Measurements from ENCODE around the gene SLIT3. TPM values are rescaled to one million over a fixed set of nuclear protein-coding genes. Genes with fewer than 3 reads are reported as not detected.

SLIT3 gene
- total and polyA plus RNA-seq, 4 donors = 4.6 to 48.5 (median 19.8) TPM

DNA sequence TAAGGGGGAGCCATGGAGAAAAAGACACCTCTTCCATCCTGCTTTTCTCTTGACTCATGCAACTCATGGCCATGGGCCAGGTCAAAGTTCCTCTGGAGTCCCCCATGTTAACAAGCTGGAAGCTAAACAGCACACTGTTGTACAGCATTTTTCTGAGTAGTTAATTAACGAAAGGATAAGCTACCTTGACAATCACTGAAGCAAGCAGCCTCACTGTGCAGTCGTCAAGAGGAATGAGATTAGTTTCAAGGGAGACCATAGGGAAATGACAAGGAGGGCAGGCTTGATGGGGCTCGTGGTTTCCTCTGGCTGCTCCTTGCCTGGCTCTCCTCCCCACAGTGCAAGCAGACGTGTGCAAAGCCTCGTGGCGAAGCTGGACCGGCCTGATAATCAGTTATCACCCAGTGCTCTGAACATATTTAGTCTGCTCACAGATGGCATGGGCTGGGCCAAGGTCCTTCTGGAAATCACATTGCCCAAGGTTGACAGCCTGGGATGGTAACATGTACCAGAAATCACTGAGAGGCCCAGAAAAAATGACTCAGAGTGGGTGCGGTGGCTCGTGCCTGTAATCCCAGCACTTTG lies 209.5 kb downstream of the SLIT3 start:
- Histone ChIP-seq H3K36me3 (ENCODE audit: control insufficient read depth in 4 of 4, insufficient read depth in 4 of 4, low read length in 4 of 4) (peaks cover 0 to 5% (median 0%) of the 10 kb centered on the region in 4 donors), H3K9ac (ENCODE audit: insufficient read depth in 1 of 2, low read length in 2 of 2) (no peak overlapping the region), H3K27ac (ENCODE audit: low read depth in 1 of 2, low read length in 1 of 2) (no peak overlapping the region), H3K27me3 (ENCODE audit: control insufficient read depth in 3 of 3, insufficient read depth in 3 of 3, low read length in 2 of 3) (no peaks in the 10 kb centered on the region), H3K4me1 (ENCODE audit: control insufficient read depth in 5 of 5, insufficient read depth in 5 of 5, low read length in 5 of 5) (no peaks in the 10 kb centered on the region), H3K9me3 (ENCODE audit: control insufficient read depth in 4 of 4, insufficient read depth in 3 of 4, low read length in 3 of 4) (peaks cover 0 to 13% (median 0%) of the 10 kb centered on the region in 4 donors), H3K4me3 (no peak overlapping the region)
- no peak for DNase-seq
- WGBS, 2 donors = 88% methylated on average over 9 of the region's 9 CpGs
- TF ChIP-seq, protein P1, sequence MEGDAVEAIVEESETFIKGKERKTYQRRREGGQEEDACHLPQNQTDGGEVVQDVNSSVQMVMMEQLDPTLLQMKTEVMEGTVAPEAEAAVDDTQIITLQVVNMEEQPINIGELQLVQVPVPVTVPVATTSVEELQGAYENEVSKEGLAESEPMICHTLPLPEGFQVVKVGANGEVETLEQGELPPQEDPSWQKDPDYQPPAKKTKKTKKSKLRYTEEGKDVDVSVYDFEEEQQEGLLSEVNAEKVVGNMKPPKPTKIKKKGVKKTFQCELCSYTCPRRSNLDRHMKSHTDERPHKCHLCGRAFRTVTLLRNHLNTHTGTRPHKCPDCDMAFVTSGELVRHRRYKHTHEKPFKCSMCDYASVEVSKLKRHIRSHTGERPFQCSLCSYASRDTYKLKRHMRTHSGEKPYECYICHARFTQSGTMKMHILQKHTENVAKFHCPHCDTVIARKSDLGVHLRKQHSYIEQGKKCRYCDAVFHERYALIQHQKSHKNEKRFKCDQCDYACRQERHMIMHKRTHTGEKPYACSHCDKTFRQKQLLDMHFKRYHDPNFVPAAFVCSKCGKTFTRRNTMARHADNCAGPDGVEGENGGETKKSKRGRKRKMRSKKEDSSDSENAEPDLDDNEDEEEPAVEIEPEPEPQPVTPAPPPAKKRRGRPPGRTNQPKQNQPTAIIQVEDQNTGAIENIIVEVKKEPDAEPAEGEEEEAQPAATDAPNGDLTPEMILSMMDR (IDR thresholded peaks at IDR 0.05; ENCODE audit: control extremely low read depth, extremely low read depth) = no peak
- ATAC-seq (ENCODE audit: insufficient read depth, low FRiP score) = no peak

DNA sequence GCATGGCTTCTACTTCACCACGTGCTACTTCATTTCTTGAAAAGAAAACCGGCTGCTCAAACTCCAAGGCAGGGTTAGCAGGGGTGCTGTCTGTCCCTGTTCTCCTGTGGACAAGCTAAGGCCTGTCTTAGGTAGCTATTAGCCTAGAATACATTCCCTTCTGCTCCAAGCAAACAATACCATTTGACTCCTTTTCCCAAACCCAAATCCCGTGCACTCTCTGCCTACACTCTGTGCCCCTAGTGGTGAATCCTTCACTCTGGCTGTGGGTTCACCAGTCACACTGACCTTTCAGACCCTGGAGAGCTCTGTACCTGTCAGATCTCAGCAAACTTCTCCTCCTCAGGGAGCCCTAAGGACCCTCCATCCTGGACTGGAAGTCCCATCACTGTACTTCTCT lies 211.6 kb downstream of the SLIT3 start:
- TF ChIP-seq, protein P1 (IDR thresholded peaks at IDR 0.05; ENCODE audit: control extremely low read depth, extremely low read depth) = no peak

DNA sequence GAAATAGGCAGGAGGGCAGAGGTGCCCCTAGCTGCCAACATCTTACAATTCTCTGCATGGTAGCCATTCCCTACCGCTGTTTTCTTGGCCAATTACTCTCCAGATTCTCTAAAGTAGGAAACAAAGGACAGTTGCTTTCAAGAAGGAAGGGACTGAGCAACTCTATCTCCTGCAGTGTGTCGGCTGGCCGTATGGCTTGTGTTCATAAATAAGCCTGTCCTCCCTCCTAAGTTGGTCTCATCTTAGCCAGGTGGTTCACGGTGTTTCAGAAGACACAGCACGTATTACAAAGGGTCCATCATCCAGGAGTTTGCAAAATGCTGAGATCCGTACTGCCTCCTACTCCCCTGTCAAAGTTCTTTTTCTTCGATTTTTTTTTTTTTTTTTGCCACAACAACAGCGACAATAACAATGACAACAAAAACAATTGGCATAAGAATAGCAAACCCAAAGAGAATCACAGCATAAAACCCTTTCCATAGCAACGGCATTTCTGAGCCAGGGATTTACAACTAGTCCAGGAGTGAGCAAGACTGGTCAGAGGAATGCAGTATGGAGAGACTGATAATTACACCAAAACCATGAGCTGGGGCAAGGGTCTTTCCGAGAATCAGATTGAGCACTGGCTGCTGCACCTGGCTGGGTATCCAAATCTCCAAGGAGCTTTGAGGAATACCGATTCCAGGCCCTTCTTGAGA lies 212.8 kb downstream of the SLIT3 start:
- ATAC-seq (ENCODE audit: insufficient read depth, low FRiP score) (no peak), DNase-seq (no peak)
- Histone ChIP-seq H3K9ac (ENCODE audit: insufficient read depth in 1 of 2, low read length in 2 of 2) (no peak overlapping the region), H3K36me3 (ENCODE audit: control insufficient read depth in 4 of 4, insufficient read depth in 4 of 4, low read length in 4 of 4) (peaks cover 0 to 5% (median 0%) of the 10 kb centered on the region in 4 donors), H3K4me3 (no peak overlapping the region), H3K27me3 (ENCODE audit: control insufficient read depth in 3 of 3, insufficient read depth in 3 of 3, low read length in 2 of 3) (no peaks in the 10 kb centered on the region), H3K27ac (ENCODE audit: low read depth in 1 of 2, low read length in 1 of 2) (no peak overlapping the region), H3K9me3 (ENCODE audit: control insufficient read depth in 4 of 4, insufficient read depth in 3 of 4, low read length in 3 of 4) (peaks cover 0 to 13% (median 0%) of the 10 kb centered on the region in 4 donors), H3K4me1 (ENCODE audit: control insufficient read depth in 5 of 5, insufficient read depth in 5 of 5, low read length in 5 of 5) (peaks cover 0 to 2% (median 0%) of the 10 kb centered on the region in 5 donors)
- TF ChIP-seq, protein P1 (IDR thresholded peaks at IDR 0.05; ENCODE audit: control extremely low read depth, extremely low read depth) = no peak
- 85 to 89% methylated on average over 11 of the region's 11 CpGs for WGBS, 2 donors

More for the DNA sequence above, 211.6 kb downstream of the SLIT3 start:
- 89% methylated on average over 3 of the region's 3 CpGs for WGBS, 2 donors
- no peak overlapping the region for H3K9ac ChIP-seq (ENCODE audit: insufficient read depth in 1 of 2, low read length in 2 of 2)
- ATAC-seq (ENCODE audit: insufficient read depth, low FRiP score) = no peak
- H3K36me3 ChIP-seq (ENCODE audit: control insufficient read depth in 4 of 4, insufficient read depth in 4 of 4, low read length in 4 of 4) = peaks cover 0 to 5% (median 0%) of the 10 kb centered on the region in 4 donors
- H3K27me3 ChIP-seq (ENCODE audit: control insufficient read depth in 3 of 3, insufficient read depth in 3 of 3, low read length in 2 of 3) = no peaks in the 10 kb centered on the region
- peaks cover 0 to 2% (median 0%) of the 10 kb centered on the region in 5 donors for H3K4me1 ChIP-seq (ENCODE audit: control insufficient read depth in 5 of 5, insufficient read depth in 5 of 5, low read length in 5 of 5)
- DNase-seq = no peak
- no peak overlapping the region for H3K27ac ChIP-seq (ENCODE audit: low read depth in 1 of 2, low read length in 1 of 2)
- peaks cover 0 to 13% (median 0%) of the 10 kb centered on the region in 4 donors for H3K9me3 ChIP-seq (ENCODE audit: control insufficient read depth in 4 of 4, insufficient read depth in 3 of 4, low read length in 3 of 4)
- H3K4me3 ChIP-seq = no peak overlapping the region
